ENCODE data around the gene ELP2. TPM values are rescaled to one million over a fixed set of nuclear protein-coding genes. Genes with fewer than 3 reads are reported as not detected.

ELP2 gene
- total and polyA plus RNA-seq, 2 donors: 62.5 to 108 TPM

DNA sequence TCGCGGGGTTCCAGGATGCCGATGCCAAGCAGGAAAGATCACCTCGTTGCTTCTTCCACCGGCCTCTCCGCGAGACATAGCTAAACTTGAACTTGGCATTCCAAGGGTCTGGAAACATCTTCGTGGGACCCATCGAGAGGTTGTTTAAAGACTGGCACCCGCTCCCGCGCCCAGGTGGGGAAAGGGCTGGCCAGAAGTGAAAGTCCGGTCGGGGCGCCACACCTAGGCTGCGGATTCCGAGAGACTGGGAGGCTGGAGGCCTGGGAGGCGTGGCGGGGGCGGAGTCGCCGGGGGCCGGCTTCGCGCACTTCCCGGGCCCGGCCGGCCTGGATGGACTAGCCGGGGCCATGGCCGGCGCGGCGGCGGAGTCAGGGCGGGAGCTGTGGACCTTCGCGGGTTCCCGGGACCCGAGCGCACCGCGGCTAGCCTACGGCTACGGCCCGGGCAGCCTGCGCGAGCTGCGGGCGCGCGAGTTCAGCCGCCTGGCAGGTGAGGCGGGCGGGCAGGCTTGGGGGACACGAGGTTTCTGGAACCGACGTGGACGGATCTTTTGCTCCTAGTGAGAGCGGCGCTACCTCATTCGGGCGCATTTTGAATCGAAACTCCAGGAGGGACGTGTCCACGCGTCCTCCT is 57.6 kb downstream of the ELP2 start, which contains the start of gene MOCOS:
Gene MOCOS (plus strand): TSS at position 305 of the 633 bp plus-strand sequence. CDS start 43 bp downstream, at position 348.
- Histone ChIP-seq H3K27ac (ENCODE audit: low read depth in 1 of 2, low read length in 1 of 2) (no peak within 1 kb of the TSS), H3K36me3 (ENCODE audit: control insufficient read depth in 2 of 2, insufficient read depth in 2 of 2, low read length in 1 of 2) (no peaks in the 10 kb centered on the region), H3K4me3 (ENCODE audit: low read length in 2 of 2) (peak within 1 kb of the TSS; percentile 33 to 59), H3K27me3 (ENCODE audit: control insufficient read depth in 2 of 2, insufficient read depth in 1 of 2, low read length in 1 of 2) (peaks cover 22 to 74% of the 10 kb centered on the region in 2 donors), H3K9me3 (ENCODE audit: control insufficient read depth in 2 of 2, insufficient read depth in 1 of 2, low read length in 1 of 2) (no peaks in the 10 kb centered on the region), H3K4me1 (ENCODE audit: control insufficient read depth in 2 of 2, insufficient read depth in 2 of 2, low read length in 2 of 2) (peaks cover 9% of the 10 kb centered on the region in 2 donors)
- DNase-seq (ENCODE audit: low read depth in 6 of 9, low spot score in 9 of 9): peak in 1 of 9 donors; percentile 9
- 1% methylated on average over 66 of the region's 66 CpGs for WGBS

DNA sequence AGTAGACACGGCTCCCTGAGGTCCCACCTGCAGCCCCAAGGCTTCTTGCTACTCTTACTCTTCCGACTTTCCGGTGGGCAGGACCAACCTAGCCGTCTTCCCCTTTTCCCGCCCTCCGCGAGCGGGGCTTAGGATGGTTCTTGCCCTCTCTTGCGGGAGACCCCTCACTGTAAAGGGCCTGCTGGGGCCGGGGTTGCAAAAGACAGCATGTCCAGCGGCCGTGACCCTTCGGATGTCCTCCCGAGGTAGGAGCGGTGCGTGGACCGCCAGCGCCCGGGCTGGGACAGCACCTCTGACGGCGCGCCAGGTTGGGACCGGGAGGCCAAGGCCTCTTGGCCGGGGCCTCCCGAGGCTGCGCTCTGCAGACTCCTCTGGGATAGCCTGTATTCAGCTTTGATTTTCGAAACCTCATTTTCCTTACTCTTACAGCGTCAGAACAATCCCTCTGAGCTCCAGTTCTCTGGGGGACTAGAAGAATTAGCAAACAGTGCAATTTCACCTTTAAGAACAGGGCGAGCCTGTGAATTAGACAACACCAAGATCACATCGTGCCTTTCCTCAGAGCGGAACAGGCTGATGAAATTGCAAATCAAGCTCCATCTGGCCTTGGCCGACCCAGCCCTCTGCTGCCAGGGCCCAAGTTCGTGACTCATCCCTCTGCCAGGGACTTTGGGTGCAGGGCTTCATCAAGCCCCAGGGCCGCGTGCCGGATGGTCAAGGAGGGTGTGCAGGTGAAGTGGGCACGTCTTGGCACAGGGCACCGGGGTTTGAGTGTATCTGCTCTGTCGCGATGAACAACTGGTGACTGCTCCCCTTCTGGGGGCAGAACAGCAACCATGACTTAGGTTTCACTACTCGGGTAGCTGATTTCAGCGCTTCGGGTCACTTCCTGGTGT is 58.4 kb downstream of the ELP2 start:
- 45% methylated on average over 43 of the region's 43 CpGs for WGBS
- Histone ChIP-seq H3K36me3 (ENCODE audit: control insufficient read depth in 2 of 2, insufficient read depth in 2 of 2, low read length in 1 of 2) (no peaks in the 10 kb centered on the region), H3K27me3 (ENCODE audit: control insufficient read depth in 2 of 2, insufficient read depth in 1 of 2, low read length in 1 of 2) (peaks cover 22 to 74% of the 10 kb centered on the region in 2 donors), H3K27ac (ENCODE audit: low read depth in 1 of 2, low read length in 1 of 2) (no peak overlapping the region), H3K4me1 (ENCODE audit: control insufficient read depth in 2 of 2, insufficient read depth in 2 of 2, low read length in 2 of 2) (peaks cover 9% of the 10 kb centered on the region in 2 donors), H3K9me3 (ENCODE audit: control insufficient read depth in 2 of 2, insufficient read depth in 1 of 2, low read length in 1 of 2) (no peaks in the 10 kb centered on the region), H3K4me3 (ENCODE audit: low read length in 2 of 2) (peak overlapping the region; percentile 13 to 59)
- DNase-seq (ENCODE audit: low read depth in 6 of 9, low spot score in 9 of 9): no peak

DNA sequence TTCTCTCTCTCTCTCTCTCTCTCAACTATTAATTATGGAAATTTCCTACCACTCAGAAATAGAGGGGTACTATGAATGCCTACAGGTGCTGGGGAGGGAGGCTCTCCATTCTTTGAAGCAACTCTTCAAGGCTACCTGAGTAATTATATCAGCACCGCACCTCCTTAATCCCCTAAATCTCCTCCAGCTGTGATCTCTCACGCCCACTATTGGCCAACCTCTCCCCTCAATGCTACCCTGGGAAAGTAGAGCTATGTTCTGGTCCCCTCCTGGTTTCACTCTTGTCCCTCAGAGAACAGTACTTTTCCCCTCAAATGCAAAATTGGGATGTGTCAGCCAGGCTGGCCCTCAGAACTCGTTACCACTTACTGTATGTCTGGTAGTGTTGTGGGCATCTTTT is 59.2 kb downstream of the ELP2 start:
- Histone ChIP-seq H3K9me3 (ENCODE audit: control insufficient read depth in 2 of 2, insufficient read depth in 1 of 2, low read length in 1 of 2) (no peaks in the 10 kb centered on the region), H3K27me3 (ENCODE audit: control insufficient read depth in 2 of 2, insufficient read depth in 1 of 2, low read length in 1 of 2) (peaks cover 22 to 66% of the 10 kb centered on the region in 2 donors), H3K4me1 (ENCODE audit: control insufficient read depth in 2 of 2, insufficient read depth in 2 of 2, low read length in 2 of 2) (peaks cover 9% of the 10 kb centered on the region in 2 donors), H3K36me3 (ENCODE audit: control insufficient read depth in 2 of 2, insufficient read depth in 2 of 2, low read length in 1 of 2) (no peaks in the 10 kb centered on the region), H3K27ac (ENCODE audit: low read depth in 1 of 2, low read length in 1 of 2) (no peak overlapping the region), H3K4me3 (ENCODE audit: low read length in 2 of 2) (no peak overlapping the region)
- WGBS: 89% methylated on average over 3 of the region's 3 CpGs
- DNase-seq (ENCODE audit: low read depth in 6 of 9, low spot score in 9 of 9): no peak

DNA sequence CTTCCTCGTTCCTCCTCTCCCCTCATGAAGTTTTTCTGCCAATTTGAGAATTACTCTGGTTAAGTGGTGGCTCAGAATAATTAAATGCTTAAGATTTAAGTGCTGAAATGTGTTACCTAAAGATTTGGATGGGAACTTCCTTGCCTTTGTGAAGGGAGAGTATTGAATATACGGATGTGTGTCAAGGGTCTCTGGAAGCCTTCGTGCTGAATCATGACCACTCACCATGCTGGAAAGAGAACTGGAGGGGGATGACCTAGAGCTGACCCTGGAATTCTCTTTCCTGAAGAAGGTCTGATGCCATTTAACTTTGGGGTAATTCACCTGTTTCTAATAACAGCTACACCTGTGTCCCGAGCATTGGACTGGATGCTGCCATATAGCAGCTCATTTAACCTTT is 59.8 kb downstream of the ELP2 start:
- Histone ChIP-seq H3K4me1 (ENCODE audit: control insufficient read depth in 2 of 2, insufficient read depth in 2 of 2, low read length in 2 of 2) (peaks cover 9% of the 10 kb centered on the region in 2 donors), H3K27me3 (ENCODE audit: control insufficient read depth in 2 of 2, insufficient read depth in 1 of 2, low read length in 1 of 2) (peaks cover 22 to 61% of the 10 kb centered on the region in 2 donors), H3K9me3 (ENCODE audit: control insufficient read depth in 2 of 2, insufficient read depth in 1 of 2, low read length in 1 of 2) (no peaks in the 10 kb centered on the region), H3K36me3 (ENCODE audit: control insufficient read depth in 2 of 2, insufficient read depth in 2 of 2, low read length in 1 of 2) (no peaks in the 10 kb centered on the region), H3K4me3 (ENCODE audit: low read length in 2 of 2) (no peak overlapping the region), H3K27ac (ENCODE audit: low read depth in 1 of 2, low read length in 1 of 2) (no peak overlapping the region)
- WGBS: 93% methylated on average over 4 of the region's 4 CpGs
- DNase-seq (ENCODE audit: low read depth in 6 of 9, low spot score in 9 of 9): no peak

DNA sequence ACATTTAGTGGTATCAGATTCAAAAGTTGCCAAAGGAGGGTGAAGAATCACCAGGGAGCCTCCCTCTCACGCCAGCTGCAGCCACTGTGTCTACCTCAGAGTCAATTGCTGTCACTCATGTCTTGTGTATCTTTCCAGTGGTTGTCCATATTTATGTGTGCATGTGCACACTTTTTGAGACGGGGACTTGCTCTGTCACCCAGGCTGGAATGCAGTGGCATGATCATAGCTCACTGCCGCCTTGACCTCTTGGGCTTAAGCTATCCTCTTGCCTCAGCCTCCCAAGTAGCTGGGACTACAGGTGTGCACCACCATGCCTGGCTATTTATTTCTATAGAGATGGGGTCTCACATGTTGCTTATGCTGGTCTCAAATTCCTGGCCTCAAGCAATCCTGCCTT is 61.6 kb downstream of the ELP2 start:
- peaks cover 20 to 44% of the 10 kb centered on the region in 2 donors for H3K27me3 ChIP-seq (ENCODE audit: control insufficient read depth in 2 of 2, insufficient read depth in 1 of 2, low read length in 1 of 2)
- no peak overlapping the region for H3K27ac ChIP-seq (ENCODE audit: low read depth in 1 of 2, low read length in 1 of 2)
- WGBS: 97% methylated on average over 3 of the region's 3 CpGs
- H3K4me3 ChIP-seq (ENCODE audit: low read length in 2 of 2): no peak overlapping the region
- peaks cover 8 to 9% of the 10 kb centered on the region in 2 donors for H3K4me1 ChIP-seq (ENCODE audit: control insufficient read depth in 2 of 2, insufficient read depth in 2 of 2, low read length in 2 of 2)
- H3K9me3 ChIP-seq (ENCODE audit: control insufficient read depth in 2 of 2, insufficient read depth in 1 of 2, low read length in 1 of 2): no peaks in the 10 kb centered on the region
- no peaks in the 10 kb centered on the region for H3K36me3 ChIP-seq (ENCODE audit: control insufficient read depth in 2 of 2, insufficient read depth in 2 of 2, low read length in 1 of 2)
- no peak for DNase-seq (ENCODE audit: low read depth in 6 of 9, low spot score in 9 of 9)

DNA sequence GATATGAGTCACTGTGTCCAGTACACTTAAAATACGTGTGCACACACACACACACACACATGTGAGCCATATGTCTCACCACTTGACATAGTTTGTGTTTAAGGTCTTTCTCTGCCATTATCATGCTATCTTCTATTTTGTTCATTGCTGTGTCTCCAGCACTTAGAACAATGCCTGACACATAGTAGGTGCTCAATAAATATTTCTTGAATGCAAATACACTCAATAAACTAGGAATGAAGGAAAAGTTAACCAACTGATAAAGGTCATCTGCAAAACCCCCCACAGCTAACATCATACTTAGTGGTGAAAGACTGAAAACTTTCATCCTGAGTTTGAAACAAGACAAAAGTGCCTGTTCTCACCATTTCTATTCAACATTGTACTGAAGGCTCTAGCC is 62.0 kb downstream of the ELP2 start:
- Histone ChIP-seq H3K4me3 (ENCODE audit: low read length in 2 of 2) (no peak overlapping the region), H3K27ac (ENCODE audit: low read depth in 1 of 2, low read length in 1 of 2) (no peak overlapping the region), H3K9me3 (ENCODE audit: control insufficient read depth in 2 of 2, insufficient read depth in 1 of 2, low read length in 1 of 2) (no peaks in the 10 kb centered on the region), H3K27me3 (ENCODE audit: control insufficient read depth in 2 of 2, insufficient read depth in 1 of 2, low read length in 1 of 2) (peaks cover 16 to 40% of the 10 kb centered on the region in 2 donors), H3K4me1 (ENCODE audit: control insufficient read depth in 2 of 2, insufficient read depth in 2 of 2, low read length in 2 of 2) (peaks cover 4 to 6% of the 10 kb centered on the region in 2 donors), H3K36me3 (ENCODE audit: control insufficient read depth in 2 of 2, insufficient read depth in 2 of 2, low read length in 1 of 2) (no peaks in the 10 kb centered on the region)
- no peak for DNase-seq (ENCODE audit: low read depth in 6 of 9, low spot score in 9 of 9)
- 95% methylated on average over 1 of the region's 1 CpG for WGBS

DNA sequence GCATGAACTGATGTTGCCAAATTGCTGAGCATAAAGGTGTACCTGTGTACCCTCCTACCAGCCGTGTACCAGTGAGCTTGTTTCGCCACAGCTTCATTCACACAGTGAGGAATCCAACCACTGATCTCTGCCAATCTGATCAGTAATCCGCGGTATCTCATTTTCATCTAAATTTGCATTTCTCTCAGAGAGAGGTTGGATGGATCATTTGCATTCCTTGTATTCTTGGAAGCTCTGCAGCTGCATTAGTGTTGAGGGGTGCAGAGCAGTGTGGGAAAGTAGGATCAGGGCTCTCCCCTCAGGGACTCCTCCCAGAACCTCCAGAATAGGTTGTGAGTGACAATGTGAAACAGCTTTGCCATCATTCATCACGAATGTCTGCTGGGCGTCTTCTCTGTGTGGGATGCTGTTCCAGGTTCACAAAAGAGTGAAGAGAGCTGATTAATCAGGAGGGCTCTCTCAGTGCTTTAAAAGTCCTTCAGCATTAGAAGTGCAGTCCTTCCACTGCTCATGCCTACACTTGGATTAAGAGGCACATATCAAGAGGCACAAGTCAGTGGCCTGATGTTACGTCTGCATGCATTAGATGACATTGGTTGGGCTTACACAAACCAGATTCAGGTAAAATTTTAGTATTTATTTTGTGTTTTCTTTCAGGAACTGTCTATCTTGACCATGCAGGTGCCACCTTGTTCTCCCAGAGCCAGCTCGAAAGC is 65.1 kb downstream of the ELP2 start:
- H3K4me3 ChIP-seq (ENCODE audit: low read length in 2 of 2): no peak overlapping the region
- H3K27ac ChIP-seq (ENCODE audit: low read depth in 1 of 2, low read length in 1 of 2): no peak overlapping the region
- 93% methylated on average over 8 of the region's 8 CpGs for WGBS
- H3K27me3 ChIP-seq (ENCODE audit: control insufficient read depth in 2 of 2, insufficient read depth in 1 of 2, low read length in 1 of 2): peaks cover 0 to 9% of the 10 kb centered on the region in 2 donors
- no peaks in the 10 kb centered on the region for H3K4me1 ChIP-seq (ENCODE audit: control insufficient read depth in 2 of 2, insufficient read depth in 2 of 2, low read length in 2 of 2)
- no peak for DNase-seq (ENCODE audit: low read depth in 6 of 9, low spot score in 9 of 9)
- no peaks in the 10 kb centered on the region for H3K9me3 ChIP-seq (ENCODE audit: control insufficient read depth in 2 of 2, insufficient read depth in 1 of 2, low read length in 1 of 2)
- no peaks in the 10 kb centered on the region for H3K36me3 ChIP-seq (ENCODE audit: control insufficient read depth in 2 of 2, insufficient read depth in 2 of 2, low read length in 1 of 2)

DNA sequence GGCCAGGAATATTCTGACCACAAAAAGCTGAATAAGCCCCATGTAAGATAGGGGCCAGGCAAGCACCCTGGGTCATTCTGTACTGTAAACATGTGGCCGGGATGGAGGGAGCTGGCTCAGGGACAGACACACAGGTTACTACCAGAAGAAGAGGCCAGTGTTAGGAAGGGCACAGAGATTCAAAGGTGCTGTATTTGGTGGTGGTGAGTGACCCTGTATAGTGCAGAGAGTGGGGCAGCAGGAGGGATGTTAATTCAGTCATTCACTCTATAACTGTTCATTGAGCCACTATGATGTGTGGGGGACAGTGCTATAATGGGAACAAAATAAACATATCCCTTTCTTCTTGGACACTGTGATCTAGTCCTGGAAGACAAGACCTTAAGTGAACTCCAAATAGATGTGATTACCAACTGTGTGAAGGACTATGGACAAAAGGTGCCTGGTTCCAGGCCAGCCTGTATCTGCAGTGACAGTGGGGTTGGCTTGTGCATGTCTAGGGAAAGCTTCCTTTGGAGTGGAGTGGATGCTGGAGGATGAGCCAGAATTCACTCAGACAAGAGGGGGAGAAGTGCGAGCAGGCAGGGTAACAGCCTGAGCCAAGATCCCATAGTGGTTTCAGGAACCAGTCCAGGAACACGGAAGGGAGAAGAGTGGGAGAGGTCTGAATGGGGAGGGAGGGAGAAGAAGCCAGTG is 65.9 kb downstream of the ELP2 start:
- no peak for DNase-seq (ENCODE audit: low read depth in 6 of 9, low spot score in 9 of 9)

More for the DNA sequence above, 65.9 kb downstream of the ELP2 start:
- Histone ChIP-seq H3K4me3 (ENCODE audit: low read length in 2 of 2) (no peak overlapping the region), H3K9me3 (ENCODE audit: control insufficient read depth in 2 of 2, insufficient read depth in 1 of 2, low read length in 1 of 2) (no peaks in the 10 kb centered on the region), H3K4me1 (ENCODE audit: control insufficient read depth in 2 of 2, insufficient read depth in 2 of 2, low read length in 2 of 2) (no peaks in the 10 kb centered on the region), H3K27ac (ENCODE audit: low read depth in 1 of 2, low read length in 1 of 2) (no peak overlapping the region), H3K27me3 (ENCODE audit: control insufficient read depth in 2 of 2, insufficient read depth in 1 of 2, low read length in 1 of 2) (peaks cover 0 to 3% of the 10 kb centered on the region in 2 donors), H3K36me3 (ENCODE audit: control insufficient read depth in 2 of 2, insufficient read depth in 2 of 2, low read length in 1 of 2) (no peaks in the 10 kb centered on the region)
- WGBS: 93% methylated on average over 3 of the region's 3 CpGs

All from thymus (tissue), 11 donors.